Erythroblast (primary cell): ENCODE measurements around the gene GINM1.

ENCODE experiments used
- DNase-seq, 2 experiments: peaks; one replicate each; lab custom pipeline; 2025; lab: John Stamatoyannopoulos, UW
- GATA1 ChIP-seq: IDR thresholded peaks from 2 replicates; pipeline ENCODE4 v1.6.1; 2011; ENCODE audit warnings: low read depth, mild to moderate bottlenecking, control low read depth, low read length, moderate library complexity
- POLR2A ChIP-seq: IDR thresholded peaks from 2 replicates; pipeline ENCODE4 v1.6.1; 2011; ENCODE audit warnings: mild to moderate bottlenecking, low read length

Gene GINM1

GRCh38 chr6:149628875-149629510, 62.8 kb downstream of the GINM1 start:
- no peak for TF ChIP-seq GATA1
- no peak for DNase-seq

- TF ChIP-seq GATA1 (no peak), POLR2A (no peak)
- no peak for DNase-seq
These were observed 68.1 kb downstream of the GINM1 start for GRCh38 chr6:149634315-149634714.

- DNase-seq: no peak
- TF ChIP-seq GATA1 (no peak), POLR2A (no peak)
These were observed 69.9 kb downstream of the GINM1 start for GRCh38 chr6:149636124-149636523.
